ENCODE data around the gene PLA2G4D. TPM values are rescaled to one million over a fixed set of nuclear protein-coding genes. Genes with fewer than 3 reads are reported as not detected.

Gene PLA2G4D
- total RNA-seq, 1 donor from 2014 or later = not detected

GRCh38 chr15:42090781-42091180, 3.6 kb downstream of the PLA2G4D start:
- Mint-ChIP-seq H3K4me3 (no peak overlapping the region), H3K9me3 (no peaks in the 10 kb centered on the region), H3K4me1 (peaks cover 25% of the 10 kb centered on the region), H3K27me3 (ENCODE audit: low read depth) (no peaks in the 10 kb centered on the region), H3K36me3 (ENCODE audit: low read depth) (no peaks in the 10 kb centered on the region), H3K27ac (ENCODE audit: unreplicated experiment) (no peak overlapping the region)
- no peak for TF ChIP-seq CTCF (conservative IDR thresholded peaks at IDR 0.05)
- DNase-seq (ENCODE audit: low read depth, low spot score) = no peak

- TF ChIP-seq CTCF (conservative IDR thresholded peaks at IDR 0.05) = no peak
- no peak overlapping the region for H3K4me3 Mint-ChIP-seq
- no peak overlapping the region for H3K27ac Mint-ChIP-seq (ENCODE audit: unreplicated experiment)
- peaks cover 25% of the 10 kb centered on the region for H3K4me1 Mint-ChIP-seq
- no peaks in the 10 kb centered on the region for H3K9me3 Mint-ChIP-seq
- no peak for DNase-seq (ENCODE audit: low read depth, low spot score)
- H3K36me3 Mint-ChIP-seq (ENCODE audit: low read depth) = no peaks in the 10 kb centered on the region
- H3K27me3 Mint-ChIP-seq (ENCODE audit: low read depth) = no peaks in the 10 kb centered on the region
Observed at GRCh38 chr15:42090370-42090769, 4.0 kb downstream of the PLA2G4D start.

GRCh38 chr15:42089942-42090341, 4.4 kb downstream of the PLA2G4D start:
- H3K4me3 Mint-ChIP-seq = no peak overlapping the region
- peaks cover 25% of the 10 kb centered on the region for H3K4me1 Mint-ChIP-seq
- no peaks in the 10 kb centered on the region for H3K27me3 Mint-ChIP-seq (ENCODE audit: low read depth)
- H3K9me3 Mint-ChIP-seq = no peaks in the 10 kb centered on the region
- TF ChIP-seq CTCF (conservative IDR thresholded peaks at IDR 0.05) = no peak
- no peak overlapping the region for H3K27ac Mint-ChIP-seq (ENCODE audit: unreplicated experiment)
- no peaks in the 10 kb centered on the region for H3K36me3 Mint-ChIP-seq (ENCODE audit: low read depth)
- DNase-seq (ENCODE audit: low read depth, low spot score) = no peak

GRCh38 chr15:42088801-42089640, 5.3 kb downstream of the PLA2G4D start:
- peaks cover 5% of the 10 kb centered on the region for H3K27me3 Mint-ChIP-seq (ENCODE audit: low read depth)
- TF ChIP-seq CTCF (conservative IDR thresholded peaks at IDR 0.05) = no peak

GRCh38 chr15:42087926-42088800, 6.2 kb downstream of the PLA2G4D start:
- Mint-ChIP-seq H3K36me3 (ENCODE audit: low read depth) (no peaks in the 10 kb centered on the region), H3K4me1 (peaks cover 25% of the 10 kb centered on the region), H3K27ac (ENCODE audit: unreplicated experiment) (no peak overlapping the region), H3K9me3 (no peaks in the 10 kb centered on the region), H3K27me3 (ENCODE audit: low read depth) (peaks cover 5% of the 10 kb centered on the region), H3K4me3 (no peak overlapping the region)
- TF ChIP-seq CTCF (conservative IDR thresholded peaks at IDR 0.05) = no peak
- no peak for DNase-seq (ENCODE audit: low read depth, low spot score)

More at GRCh38 chr15:42088801-42089640, 5.3 kb downstream of the PLA2G4D start:
- Mint-ChIP-seq H3K4me3 (no peak overlapping the region), H3K4me1 (peaks cover 25% of the 10 kb centered on the region), H3K36me3 (ENCODE audit: low read depth) (no peaks in the 10 kb centered on the region), H3K9me3 (no peaks in the 10 kb centered on the region), H3K27ac (ENCODE audit: unreplicated experiment) (no peak overlapping the region)
- DNase-seq (ENCODE audit: low read depth, low spot score) = no peak

Measured in neural crest cell (in vitro differentiated cells).